Gastrocnemius medialis (tissue), 4 donors: ENCODE measurements around the gene ATXN1. TPM values are rescaled to one million over a fixed set of nuclear protein-coding genes. Genes with fewer than 3 reads are reported as not detected.

Experiments used
- ATAC-seq, 2 donors: fragments of 150-250 bp; one replicate each; pipeline ENCODE4 v1.9.1; 2016
- DNase-seq, 2 donors: peaks; one replicate each; pipeline ENCODE4 v3.0.0-alpha.2; 2019
- H3K27ac ChIP-seq, 4 donors: fragments of 200-600 bp; sonication (generic); 1 replicate in 1 of 4; 2 replicates in 3 of 4; pipeline ENCODE4 v1.5.1; 2016 to 2018; ENCODE audit warnings: mild to moderate bottlenecking in 2 of 4, moderate library complexity in 1 of 4
- H3K27me3 ChIP-seq, 3 donors: fragments of 200-600 bp; sonication (generic) in 2 of 3; 1 replicate in 1 of 3; 2 replicates in 2 of 3; pipeline versions ENCODE4 v1.5.1 to v1.6.0; 2016 to 2019; ENCODE audit warnings: mild to moderate bottlenecking in 1 of 3, moderate library complexity in 1 of 3
- H3K36me3 ChIP-seq, 2 donors: fragments of 200-600 bp; sonication (generic) in 1 of 2; one replicate each; pipeline ENCODE4 v1.5.1; 2017 to 2018
- H3K4me1 ChIP-seq, 2 donors: fragments of 200-600 bp; sonication (generic) in 1 of 2; one replicate each; pipeline ENCODE4 v1.5.1; 2016 to 2017; ENCODE audit warnings: mild to moderate bottlenecking in 2 of 2
- H3K4me3 ChIP-seq, 4 donors: fragments of 200-600 bp; sonication (generic) in 3 of 4; 1 replicate in 1 of 4; 2 replicates in 3 of 4; pipeline ENCODE4 v1.5.1; 2016 to 2019; ENCODE audit warnings: mild to moderate bottlenecking in 2 of 4
- H3K9me3 ChIP-seq, 3 donors: fragments of 200-600 bp; sonication (generic) in 2 of 3; 1 replicate in 1 of 3; 2 replicates in 2 of 3; pipeline ENCODE4 v1.5.1; 2016 to 2019
- CTCF ChIP-seq, 5 experiments: fragments of 450-650 bp in 3 of 5; fragments of 200-600 bp in 2 of 5; sonication (generic) in 2 of 5; IDR thresholded peaks in 4 of 5; conservative IDR thresholded peaks in 1 of 5; 1 replicate in 4 of 5; 2 replicates in 1 of 5; pipeline ENCODE4 v1.5.1; 2016 to 2019; ENCODE audit warnings: antibody characterized with exemption in 5 of 5, mild to moderate bottlenecking in 3 of 5, moderate library complexity in 3 of 5
- POLR2A ChIP-seq, 2 donors: fragments of 450-650 bp; IDR thresholded peaks; one replicate each; pipeline ENCODE4 v1.6.1; 2017; ENCODE audit warnings: antibody characterized with exemption in 2 of 2, mild to moderate bottlenecking in 2 of 2, moderate library complexity in 2 of 2
- in situ Hi-C, 4 donors: fragments of 200-750 bp; cut with MboI; loops; one replicate each; pipeline versions ENCODE4 v1.15.0 to v1.8.0; 2017; ENCODE audit warnings: low sequenced_read_pairs in 4 of 4
- intact Hi-C: fragments of 100-400 bp; cut with DNase I; formaldehyde crosslinking; loops from one replicate; pipeline ENCODE4 v1.15.1; 2023; ENCODE audit warnings: low total_unique reads
- total RNA-seq, 4 donors: library from RNA; depleted of rRNA; stranded (reverse); fragments of >200 nt; gene quantifications; one replicate each; pipeline versions ENCODE4 v1.1.0 to v1.2.3, GENCODE V29; 2016

The ATXN1 gene
- total RNA-seq, 4 donors from 2014 or later, result 21.8 to 42.9 (median 33.1) TPM

- intact Hi-C loops, result no loop called here
Observed at GRCh38 chr6:16318953-16319720, 442.1 kb downstream of the ATXN1 start.

GRCh38 chr6:16318538-16318937 lies 442.7 kb downstream of the ATXN1 start:
- Histone ChIP-seq H3K27ac (peak overlapping the region; percentile 93 to 100 (median 96)), H3K9me3 (no peaks in the 10 kb centered on the region), H3K4me3 (no peak overlapping the region), H3K27me3 (no peaks in the 10 kb centered on the region), H3K4me1 (peaks cover 58 to 70% of the 10 kb centered on the region in 2 donors), H3K36me3 (no peaks in the 10 kb centered on the region)
- TF ChIP-seq CTCF (IDR thresholded peaks at IDR 0.05 in 4 of 5, conservative IDR thresholded peaks at IDR 0.05 in 1 of 5) (no peak), POLR2A (IDR thresholded peaks at IDR 0.05) (peak; percentile 31 to 49)
- in situ Hi-C loops (no loop called here), intact Hi-C loops (no loop called here)
- DNase-seq (peak; percentile 29 to 61), ATAC-seq (peak in 1 of 2 donors; percentile 31)

More at GRCh38 chr6:16318953-16319720, 442.1 kb downstream of the ATXN1 start:
- TF ChIP-seq CTCF (IDR thresholded peaks at IDR 0.05 in 4 of 5, conservative IDR thresholded peaks at IDR 0.05 in 1 of 5) (no peak), POLR2A (IDR thresholded peaks at IDR 0.05) (no peak)
- ATAC-seq (no peak), DNase-seq (no peak)
- H3K27me3 ChIP-seq, result no peaks in the 10 kb centered on the region
- H3K9me3 ChIP-seq, result no peaks in the 10 kb centered on the region
- peaks cover 61 to 76% of the 10 kb centered on the region in 2 donors for H3K4me1 ChIP-seq
- H3K27ac ChIP-seq, result peak overlapping the region; percentile 93 to 100 (median 96)
- in situ Hi-C loops, result no loop called here
- no peak overlapping the region for H3K4me3 ChIP-seq
- no peaks in the 10 kb centered on the region for H3K36me3 ChIP-seq

DNA sequence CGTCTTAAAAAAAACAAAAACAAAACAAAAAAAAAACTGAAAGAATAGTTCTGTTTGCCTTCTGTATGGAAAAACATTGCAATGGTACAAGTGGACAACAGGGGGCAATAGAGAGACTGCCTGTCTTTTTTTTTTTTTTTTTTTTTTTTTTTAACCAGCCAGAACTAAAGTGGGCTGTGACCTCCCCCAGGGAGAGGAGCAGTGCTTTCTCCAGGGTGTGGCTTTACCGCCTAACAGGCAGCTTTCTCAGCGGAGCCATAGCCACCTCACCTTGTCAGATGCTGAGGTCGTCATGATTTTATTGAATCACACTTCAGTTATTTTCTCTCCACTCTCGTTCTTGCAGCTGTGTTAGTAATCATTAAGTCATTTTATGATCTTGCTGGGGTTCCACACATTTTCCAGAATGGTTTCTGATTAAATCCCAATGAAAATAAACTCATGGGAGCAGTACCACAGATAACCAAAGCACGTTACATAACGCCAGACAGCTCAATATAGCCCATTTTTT lies 444.5 kb downstream of the ATXN1 start:
- in situ Hi-C loops, result no loop called here
- H3K4me1 ChIP-seq, result peaks cover 44 to 53% of the 10 kb centered on the region in 2 donors
- no peak overlapping the region for H3K4me3 ChIP-seq
- H3K27ac ChIP-seq, result peak overlapping the region; percentile 93 to 100 (median 96)
- no peaks in the 10 kb centered on the region for H3K9me3 ChIP-seq
- TF ChIP-seq CTCF (IDR thresholded peaks at IDR 0.05 in 4 of 5, conservative IDR thresholded peaks at IDR 0.05 in 1 of 5), result peak; percentile 68 to 80 (median 70)
- no peak for TF ChIP-seq POLR2A (IDR thresholded peaks at IDR 0.05)
- H3K27me3 ChIP-seq, result no peaks in the 10 kb centered on the region
- intact Hi-C loops, result no loop called here
- H3K36me3 ChIP-seq, result no peaks in the 10 kb centered on the region
- no peak for DNase-seq
- ATAC-seq, result no peak

DNA sequence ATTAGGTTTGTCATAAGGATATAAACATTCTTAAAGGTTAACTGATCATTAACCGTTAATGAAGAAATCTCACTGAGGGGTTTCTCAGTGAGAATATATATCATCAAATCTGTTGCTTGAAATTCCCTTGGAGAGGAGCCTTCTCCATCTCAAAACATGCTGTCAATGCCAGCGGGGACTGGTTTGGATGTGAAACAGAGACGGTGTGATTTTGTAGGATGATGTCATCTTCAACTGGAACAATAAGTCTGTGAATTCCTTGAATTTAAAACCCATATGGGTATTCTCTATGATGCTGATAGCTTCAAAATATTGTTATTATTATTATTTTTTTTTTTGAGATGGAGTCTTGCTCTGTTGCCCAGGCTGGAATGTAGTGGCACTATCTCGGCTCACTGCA lies 447.0 kb downstream of the ATXN1 start:
- peaks cover 23 to 32% of the 10 kb centered on the region in 2 donors for H3K4me1 ChIP-seq
- no peaks in the 10 kb centered on the region for H3K9me3 ChIP-seq
- in situ Hi-C loops, result no loop called here
- ATAC-seq (no peak), DNase-seq (no peak)
- no peaks in the 10 kb centered on the region for H3K36me3 ChIP-seq
- TF ChIP-seq POLR2A (IDR thresholded peaks at IDR 0.05), result no peak
- no peak overlapping the region for H3K27ac ChIP-seq
- H3K27me3 ChIP-seq, result no peaks in the 10 kb centered on the region
- no peak overlapping the region for H3K4me3 ChIP-seq
- intact Hi-C loops, result no loop called here

GRCh38 chr6:16313732-16314131 lies 447.5 kb downstream of the ATXN1 start:
- no peak overlapping the region for H3K27ac ChIP-seq
- TF ChIP-seq POLR2A (IDR thresholded peaks at IDR 0.05) (no peak), CTCF (IDR thresholded peaks at IDR 0.05 in 4 of 5, conservative IDR thresholded peaks at IDR 0.05 in 1 of 5) (no peak)
- no peak overlapping the region for H3K4me3 ChIP-seq
- no peaks in the 10 kb centered on the region for H3K27me3 ChIP-seq
- peaks cover 17 to 26% of the 10 kb centered on the region in 2 donors for H3K4me1 ChIP-seq
- in situ Hi-C loops (no loop called here), intact Hi-C loops (no loop called here)
- ATAC-seq (no peak), DNase-seq (no peak)
- no peaks in the 10 kb centered on the region for H3K36me3 ChIP-seq
- no peaks in the 10 kb centered on the region for H3K9me3 ChIP-seq
